Liver (tissue), 9 donors: ENCODE results near the gene LRRC75B. TPM values are rescaled to one million over a fixed set of nuclear protein-coding genes. Genes with fewer than 3 reads are reported as not detected.

Experiments used
- DNase-seq: peaks from one replicate; pipeline ENCODE4 v3.0.0-alpha.2; 2017; ENCODE audit warnings: low spot score
- H3K27ac ChIP-seq, 2 donors: one replicate each; pipeline ENCODE4 v1.7.0; 2013; ENCODE audit warnings: inconsistent platforms in 2 of 2, low read length in 2 of 2, control low read depth in 1 of 2, low read depth in 1 of 2, mild to moderate bottlenecking in 1 of 2
- H3K27me3 ChIP-seq, 4 donors: one replicate each; pipeline versions ENCODE4 v1.6.1 to v1.7.0; 2013; ENCODE audit warnings: low read length in 3 of 4, inconsistent platforms in 1 of 4, mild to moderate bottlenecking in 1 of 4, moderate library complexity in 1 of 4; ENCODE audit not compliant: control insufficient read depth in 4 of 4, insufficient read depth in 4 of 4
- H3K36me3 ChIP-seq, 4 donors: one replicate each; pipeline versions ENCODE4 v1.6.1 to v1.7.0; 2013; ENCODE audit warnings: low read length in 3 of 4, mild to moderate bottlenecking in 3 of 4, low read depth in 1 of 4, moderate library complexity in 1 of 4; ENCODE audit not compliant: control insufficient read depth in 4 of 4, insufficient read depth in 3 of 4
- H3K4me1 ChIP-seq, 4 donors: one replicate each; pipeline versions ENCODE4 v1.6.1 to v1.7.0; 2013; ENCODE audit warnings: low read length in 3 of 4, mild to moderate bottlenecking in 3 of 4, moderate library complexity in 1 of 4; ENCODE audit not compliant: control insufficient read depth in 4 of 4, insufficient read depth in 4 of 4
- H3K4me3 ChIP-seq, 3 donors: one replicate each; pipeline versions ENCODE4 v1.6.1 to v1.7.0; 2013; ENCODE audit warnings: low read length in 3 of 3, control low read depth in 1 of 3, low read depth in 1 of 3, mild to moderate bottlenecking in 1 of 3
- H3K9ac ChIP-seq, 2 donors: one replicate each; pipeline ENCODE4 v1.7.0; 2013; ENCODE audit warnings: low read length in 2 of 2, mild to moderate bottlenecking in 2 of 2, moderate library complexity in 2 of 2, control low read depth in 1 of 2, low read depth in 1 of 2
- H3K9me3 ChIP-seq, 4 donors: one replicate each; pipeline versions ENCODE4 v1.6.1 to v1.7.0; 2013; ENCODE audit warnings: low read length in 3 of 4; ENCODE audit not compliant: control insufficient read depth in 4 of 4
- FOXA1 ChIP-seq: IDR thresholded peaks from 2 replicates; pipeline ENCODE4 v1.6.1; 2016; ENCODE audit warnings: antibody characterized with exemption
- GABPA ChIP-seq, 2 donors: IDR thresholded peaks in 1 of 2; conservative IDR thresholded peaks in 1 of 2; 2 replicates each; pipeline ENCODE4 v1.6.1; 2016; ENCODE audit warnings: antibody characterized with exemption in 2 of 2, mild to moderate bottlenecking in 1 of 2, moderate library complexity in 1 of 2
- HNF4A ChIP-seq, 2 donors: conservative IDR thresholded peaks; 2 replicates each; pipeline ENCODE4 v1.6.1; 2016; ENCODE audit warnings: antibody characterized with exemption in 2 of 2, mild to moderate bottlenecking in 2 of 2
- JUND ChIP-seq, 2 donors: IDR thresholded peaks; 2 replicates each; pipeline ENCODE4 v1.6.1; 2016; ENCODE audit warnings: antibody characterized with exemption in 2 of 2
- MAX ChIP-seq: IDR thresholded peaks from 2 replicates; pipeline ENCODE4 v1.6.1; 2016; ENCODE audit warnings: antibody characterized with exemption
- RAD21 ChIP-seq, 2 donors: IDR thresholded peaks; 2 replicates each; pipeline ENCODE4 v1.6.1; 2016; ENCODE audit warnings: antibody characterized with exemption in 2 of 2, mild to moderate bottlenecking in 2 of 2
- SP1 ChIP-seq: IDR thresholded peaks from 2 replicates; pipeline ENCODE4 v1.6.1; 2018; ENCODE audit warnings: antibody characterized with exemption, mild to moderate bottlenecking
- TAF1 ChIP-seq: conservative IDR thresholded peaks from 2 replicates; pipeline ENCODE4 v1.6.1; 2016; ENCODE audit warnings: antibody characterized with exemption, mild to moderate bottlenecking
- YY1 ChIP-seq: IDR thresholded peaks from 2 replicates; pipeline ENCODE4 v1.6.1; 2016; ENCODE audit warnings: antibody characterized with exemption, mild to moderate bottlenecking
- WGBS: extraction: QIAGEN DNeasy Blood & Tissue Kit; methylation state at CpG from one replicate; pipeline ENCODE4 v1.1.7; 2013; 5-methylcytosine and 5-hydroxymethylcytosine counted together
- polyA plus RNA-seq, 2 donors: library from polyadenylated mRNA; stranded (reverse) in 1 of 2; unstranded in 1 of 2; fragments of 200-250 nt in 1 of 2; fragments of >200 nt in 1 of 2; fragmentation: Nextera tagmentation in 1 of 2; extraction: Ambion mirVana in 1 of 2; gene quantifications; one replicate each; pipeline versions ENCODE4 v1.2.1 to v1.2.3, GENCODE V29; 2013 to 2015
- total RNA-seq, 2 donors: library from RNA; depleted of rRNA; stranded (reverse); fragments of >200 nt; gene quantifications; one replicate each; pipeline ENCODE4 v1.2.3, GENCODE V29; 2014
- TF ChIP-seq, protein P1 (sequence below): fragments of 150-350 bp; IDR thresholded peaks from 2 replicates; pipeline ENCODE4 v1.5.1; 2017; ENCODE audit warnings: improper control_type of control experiment, low read depth, low read length; ENCODE audit not compliant: missing input control
- TF ChIP-seq, protein P2 (sequence below): IDR thresholded peaks from 2 replicates; pipeline ENCODE4 v1.6.1; 2016; ENCODE audit warnings: antibody characterized with exemption, mild to moderate bottlenecking
- TF ChIP-seq, protein P3 (sequence below): IDR thresholded peaks from 2 replicates; pipeline ENCODE4 v1.6.1; 2016; ENCODE audit warnings: antibody characterized with exemption
- TF ChIP-seq, protein P4 (sequence below): IDR thresholded peaks from 2 replicates; pipeline ENCODE4 v1.6.1; 2016; ENCODE audit warnings: antibody characterized with exemption
- donor health status: healthy.
- donor health status: healthy.
- donor health status: healthy.
- donor health status: healthy.
- donor health status: healthy.

Gene LRRC75B
- total and polyA plus RNA-seq, 4 donors = 7.8 to 14.3 (median 9.4) TPM

- no peak for DNase-seq
- Histone ChIP-seq H3K9me3 (no peaks in the 10 kb centered on the region), H3K36me3 (peaks cover 8 to 29% (median 20%) of the 10 kb centered on the region in 4 donors), H3K27me3 (no peaks in the 10 kb centered on the region), H3K9ac (no peak overlapping the region), H3K27ac (no peak overlapping the region), H3K4me1 (peaks cover 0 to 55% (median 36%) of the 10 kb centered on the region in 4 donors), H3K4me3 (no peak overlapping the region)
- TF ChIP-seq SP1 (no peak), RAD21 (IDR thresholded peaks at IDR 0.05) (no peak), GABPA (IDR thresholded peaks at IDR 0.05 in 1 of 2, conservative IDR thresholded peaks at IDR 0.05 in 1 of 2) (no peak), FOXA1 (no peak), TAF1 (no peak)
- TF ChIP-seq, protein P1, sequence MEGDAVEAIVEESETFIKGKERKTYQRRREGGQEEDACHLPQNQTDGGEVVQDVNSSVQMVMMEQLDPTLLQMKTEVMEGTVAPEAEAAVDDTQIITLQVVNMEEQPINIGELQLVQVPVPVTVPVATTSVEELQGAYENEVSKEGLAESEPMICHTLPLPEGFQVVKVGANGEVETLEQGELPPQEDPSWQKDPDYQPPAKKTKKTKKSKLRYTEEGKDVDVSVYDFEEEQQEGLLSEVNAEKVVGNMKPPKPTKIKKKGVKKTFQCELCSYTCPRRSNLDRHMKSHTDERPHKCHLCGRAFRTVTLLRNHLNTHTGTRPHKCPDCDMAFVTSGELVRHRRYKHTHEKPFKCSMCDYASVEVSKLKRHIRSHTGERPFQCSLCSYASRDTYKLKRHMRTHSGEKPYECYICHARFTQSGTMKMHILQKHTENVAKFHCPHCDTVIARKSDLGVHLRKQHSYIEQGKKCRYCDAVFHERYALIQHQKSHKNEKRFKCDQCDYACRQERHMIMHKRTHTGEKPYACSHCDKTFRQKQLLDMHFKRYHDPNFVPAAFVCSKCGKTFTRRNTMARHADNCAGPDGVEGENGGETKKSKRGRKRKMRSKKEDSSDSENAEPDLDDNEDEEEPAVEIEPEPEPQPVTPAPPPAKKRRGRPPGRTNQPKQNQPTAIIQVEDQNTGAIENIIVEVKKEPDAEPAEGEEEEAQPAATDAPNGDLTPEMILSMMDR = no peak
- TF ChIP-seq, protein P2, sequence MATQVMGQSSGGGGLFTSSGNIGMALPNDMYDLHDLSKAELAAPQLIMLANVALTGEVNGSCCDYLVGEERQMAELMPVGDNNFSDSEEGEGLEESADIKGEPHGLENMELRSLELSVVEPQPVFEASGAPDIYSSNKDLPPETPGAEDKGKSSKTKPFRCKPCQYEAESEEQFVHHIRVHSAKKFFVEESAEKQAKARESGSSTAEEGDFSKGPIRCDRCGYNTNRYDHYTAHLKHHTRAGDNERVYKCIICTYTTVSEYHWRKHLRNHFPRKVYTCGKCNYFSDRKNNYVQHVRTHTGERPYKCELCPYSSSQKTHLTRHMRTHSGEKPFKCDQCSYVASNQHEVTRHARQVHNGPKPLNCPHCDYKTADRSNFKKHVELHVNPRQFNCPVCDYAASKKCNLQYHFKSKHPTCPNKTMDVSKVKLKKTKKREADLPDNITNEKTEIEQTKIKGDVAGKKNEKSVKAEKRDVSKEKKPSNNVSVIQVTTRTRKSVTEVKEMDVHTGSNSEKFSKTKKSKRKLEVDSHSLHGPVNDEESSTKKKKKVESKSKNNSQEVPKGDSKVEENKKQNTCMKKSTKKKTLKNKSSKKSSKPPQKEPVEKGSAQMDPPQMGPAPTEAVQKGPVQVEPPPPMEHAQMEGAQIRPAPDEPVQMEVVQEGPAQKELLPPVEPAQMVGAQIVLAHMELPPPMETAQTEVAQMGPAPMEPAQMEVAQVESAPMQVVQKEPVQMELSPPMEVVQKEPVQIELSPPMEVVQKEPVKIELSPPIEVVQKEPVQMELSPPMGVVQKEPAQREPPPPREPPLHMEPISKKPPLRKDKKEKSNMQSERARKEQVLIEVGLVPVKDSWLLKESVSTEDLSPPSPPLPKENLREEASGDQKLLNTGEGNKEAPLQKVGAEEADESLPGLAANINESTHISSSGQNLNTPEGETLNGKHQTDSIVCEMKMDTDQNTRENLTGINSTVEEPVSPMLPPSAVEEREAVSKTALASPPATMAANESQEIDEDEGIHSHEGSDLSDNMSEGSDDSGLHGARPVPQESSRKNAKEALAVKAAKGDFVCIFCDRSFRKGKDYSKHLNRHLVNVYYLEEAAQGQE = no peak
- WGBS = 93% methylated on average over 2 of the region's 2 CpGs
Observed at GRCh38 chr22:24563246-24563645, 29.6 kb downstream of the LRRC75B start.

DNA sequence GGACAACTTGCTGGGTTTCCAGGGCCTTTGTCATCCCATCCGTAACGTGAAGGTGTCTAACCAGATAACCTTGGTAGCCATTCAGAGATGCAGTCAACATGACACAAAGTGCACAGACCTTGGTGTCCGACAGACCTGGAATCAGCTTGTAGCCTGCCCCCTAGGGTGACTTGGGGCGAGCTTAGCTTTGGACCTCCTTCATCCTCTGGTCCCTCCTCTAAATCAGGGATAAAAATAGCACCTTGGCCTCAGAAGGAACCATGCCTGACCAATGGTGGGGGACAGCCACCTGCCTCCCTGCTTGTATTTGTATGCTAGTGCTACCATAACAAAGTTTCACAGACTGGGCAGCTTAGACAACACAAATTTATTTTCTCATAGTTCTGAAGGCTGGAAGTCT, 33.4 kb downstream of the LRRC75B start:
- Histone ChIP-seq H3K4me3 (no peak overlapping the region), H3K27me3 (no peaks in the 10 kb centered on the region), H3K36me3 (peaks cover 3 to 30% (median 26%) of the 10 kb centered on the region in 4 donors), H3K9ac (no peak overlapping the region), H3K9me3 (no peaks in the 10 kb centered on the region), H3K27ac (no peak overlapping the region), H3K4me1 (peaks cover 0 to 40% (median 30%) of the 10 kb centered on the region in 4 donors)
- WGBS = 78% methylated on average over 4 of the region's 4 CpGs
- TF ChIP-seq, protein P3, sequence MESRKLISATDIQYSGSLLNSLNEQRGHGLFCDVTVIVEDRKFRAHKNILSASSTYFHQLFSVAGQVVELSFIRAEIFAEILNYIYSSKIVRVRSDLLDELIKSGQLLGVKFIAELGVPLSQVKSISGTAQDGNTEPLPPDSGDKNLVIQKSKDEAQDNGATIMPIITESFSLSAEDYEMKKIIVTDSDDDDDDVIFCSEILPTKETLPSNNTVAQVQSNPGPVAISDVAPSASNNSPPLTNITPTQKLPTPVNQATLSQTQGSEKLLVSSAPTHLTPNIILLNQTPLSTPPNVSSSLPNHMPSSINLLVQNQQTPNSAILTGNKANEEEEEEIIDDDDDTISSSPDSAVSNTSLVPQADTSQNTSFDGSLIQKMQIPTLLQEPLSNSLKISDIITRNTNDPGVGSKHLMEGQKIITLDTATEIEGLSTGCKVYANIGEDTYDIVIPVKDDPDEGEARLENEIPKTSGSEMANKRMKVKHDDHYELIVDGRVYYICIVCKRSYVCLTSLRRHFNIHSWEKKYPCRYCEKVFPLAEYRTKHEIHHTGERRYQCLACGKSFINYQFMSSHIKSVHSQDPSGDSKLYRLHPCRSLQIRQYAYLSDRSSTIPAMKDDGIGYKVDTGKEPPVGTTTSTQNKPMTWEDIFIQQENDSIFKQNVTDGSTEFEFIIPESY = no peak
- no peak for TF ChIP-seq MAX
- no peak for TF ChIP-seq JUND (IDR thresholded peaks at IDR 0.05)
- no peak for TF ChIP-seq SP1
- TF ChIP-seq, protein P4, sequence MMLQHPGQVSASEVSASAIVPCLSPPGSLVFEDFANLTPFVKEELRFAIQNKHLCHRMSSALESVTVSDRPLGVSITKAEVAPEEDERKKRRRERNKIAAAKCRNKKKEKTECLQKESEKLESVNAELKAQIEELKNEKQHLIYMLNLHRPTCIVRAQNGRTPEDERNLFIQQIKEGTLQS = no peak
- no peak for TF ChIP-seq FOXA1
- TF ChIP-seq, protein P2 = no peak
- no peak for TF ChIP-seq YY1
- no peak for TF ChIP-seq HNF4A (conservative IDR thresholded peaks at IDR 0.05)
- TF ChIP-seq GABPA (IDR thresholded peaks at IDR 0.05 in 1 of 2, conservative IDR thresholded peaks at IDR 0.05 in 1 of 2) = no peak
- no peak for DNase-seq
